Subcutaneous adipose tissue (tissue), 4 donors: ENCODE measurements around the gene ASCL2. TPM values are rescaled to one million over a fixed set of nuclear protein-coding genes. Genes with fewer than 3 reads are reported as not detected.

Source experiments
- CTCF ChIP-seq: fragments of 450-650 bp; IDR thresholded peaks from one replicate; pipeline ENCODE4 v1.5.1; 2016; ENCODE audit warnings: low read depth, mild to moderate bottlenecking, control low read depth, antibody characterized with exemption, moderate library complexity
- total RNA-seq, 4 donors: library from RNA; depleted of rRNA; stranded (reverse); fragments of >200 nt; gene quantifications; one replicate each; pipeline ENCODE4 v1.1.0, GENCODE V29; 2016

Gene ASCL2
- total RNA-seq, 4 donors from 2014 or later: 0.22 to 0.98 (median 0.63) TPM

DNA sequence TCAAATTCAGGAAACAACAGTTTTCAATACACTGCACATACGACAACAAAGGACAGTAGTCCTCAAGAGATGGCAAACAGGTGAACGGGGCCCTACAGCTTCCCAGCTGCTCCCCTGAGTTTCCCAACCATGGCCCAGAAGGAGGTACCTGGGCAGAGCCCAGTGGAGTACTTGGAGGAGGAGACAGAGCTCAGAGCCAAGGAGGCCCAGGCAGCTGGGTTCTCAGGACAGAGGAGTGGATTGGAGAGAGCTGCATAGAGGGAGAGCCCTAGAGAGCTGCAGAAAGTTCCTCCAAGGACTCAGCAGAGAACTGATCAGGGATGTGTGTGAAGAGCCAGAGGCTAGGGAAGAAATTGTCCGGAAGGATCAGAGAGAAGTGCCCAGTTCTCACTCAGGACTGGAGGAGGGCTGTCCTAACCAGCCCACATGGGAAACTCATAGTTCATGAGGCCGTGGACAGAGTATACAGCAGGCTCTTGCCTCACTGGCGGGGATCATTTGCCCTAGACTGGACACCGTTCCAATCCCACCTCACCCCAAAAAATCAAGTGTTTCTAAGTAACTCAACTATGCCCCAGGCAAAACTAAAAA is 7.6 kb upstream of the ASCL2 start:
- no peak for TF ChIP-seq CTCF

GRCh38 chr11:2277008-2277346 is 6.6 kb upstream of the ASCL2 start:
- TF ChIP-seq CTCF: no peak

GRCh38 chr11:2276280-2277007 is 6.1 kb upstream of the ASCL2 start:
- no peak for TF ChIP-seq CTCF

- TF ChIP-seq CTCF: no peak
These were observed 5.2 kb upstream of the ASCL2 start for GRCh38 chr11:2275334-2276279.

GRCh38 chr11:2273771-2274170 is 3.4 kb upstream of the ASCL2 start:
- no peak for TF ChIP-seq CTCF

DNA sequence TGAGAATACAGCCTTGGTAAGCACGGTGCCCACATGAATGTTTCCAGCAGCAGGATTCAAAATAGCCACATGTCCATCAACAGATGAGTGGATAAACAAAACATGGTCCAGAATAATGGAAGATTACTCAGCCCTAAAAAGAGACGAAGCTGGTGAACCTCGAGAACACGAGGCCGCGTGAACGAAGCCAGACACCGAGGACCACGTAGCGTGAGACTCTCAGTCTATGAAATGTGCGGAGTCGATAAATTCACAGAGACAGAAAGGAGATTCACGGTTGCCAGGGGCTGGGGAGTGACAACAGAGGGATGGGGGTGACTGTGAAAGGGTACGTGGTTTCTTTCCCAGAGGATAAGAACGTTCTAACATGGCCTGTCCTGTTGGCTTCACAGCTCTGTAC is 2.9 kb upstream of the ASCL2 start:
- TF ChIP-seq CTCF: no peak

GRCh38 chr11:2272946-2273280 is 2.5 kb upstream of the ASCL2 start:
- no peak for TF ChIP-seq CTCF
